ENCODE results near the gene RBFOX2.

RBFOX2 gene

GRCh38 chr22:35887296-35887875 is 141.2 kb downstream of the RBFOX2 start:
- no peaks in the 10 kb centered on the region for H3K27me3 ChIP-seq (ENCODE audit: control insufficient read depth, insufficient read depth, low read length)
- H3K4me3 ChIP-seq (ENCODE audit: low read length) = no peak overlapping the region
- H3K36me3 ChIP-seq (ENCODE audit: control insufficient read depth, low read depth, low read length) = no peaks in the 10 kb centered on the region
- H3K4me1 ChIP-seq (ENCODE audit: control insufficient read depth, low read depth, low read length) = peaks cover 10% of the 10 kb centered on the region
- H3K9ac ChIP-seq (ENCODE audit: low read length) = no peak overlapping the region
- no peaks in the 10 kb centered on the region for H3K9me3 ChIP-seq (ENCODE audit: control insufficient read depth, low read depth, low read length)
- no peak overlapping the region for H3K27ac ChIP-seq (ENCODE audit: low read length)

- no peaks in the 10 kb centered on the region for H3K9me3 ChIP-seq (ENCODE audit: control insufficient read depth, low read depth, low read length)
- no peak overlapping the region for H3K9ac ChIP-seq (ENCODE audit: low read length)
- H3K27ac ChIP-seq (ENCODE audit: low read length) = no peak overlapping the region
- H3K4me1 ChIP-seq (ENCODE audit: control insufficient read depth, low read depth, low read length) = peaks cover 6% of the 10 kb centered on the region
- no peaks in the 10 kb centered on the region for H3K36me3 ChIP-seq (ENCODE audit: control insufficient read depth, low read depth, low read length)
- H3K4me3 ChIP-seq (ENCODE audit: low read length) = no peak overlapping the region
- no peaks in the 10 kb centered on the region for H3K27me3 ChIP-seq (ENCODE audit: control insufficient read depth, insufficient read depth, low read length)
Measured at GRCh38 chr22:35886309-35886708, 142.3 kb downstream of the RBFOX2 start.

GRCh38 chr22:35884529-35884928 is 144.1 kb downstream of the RBFOX2 start:
- no peak overlapping the region for H3K9ac ChIP-seq (ENCODE audit: low read length)
- no peak overlapping the region for H3K4me3 ChIP-seq (ENCODE audit: low read length)
- H3K4me1 ChIP-seq (ENCODE audit: control insufficient read depth, low read depth, low read length) = peaks cover 6% of the 10 kb centered on the region
- H3K27ac ChIP-seq (ENCODE audit: low read length) = no peak overlapping the region
- no peaks in the 10 kb centered on the region for H3K9me3 ChIP-seq (ENCODE audit: control insufficient read depth, low read depth, low read length)
- H3K27me3 ChIP-seq (ENCODE audit: control insufficient read depth, insufficient read depth, low read length) = no peaks in the 10 kb centered on the region
- H3K36me3 ChIP-seq (ENCODE audit: control insufficient read depth, low read depth, low read length) = no peaks in the 10 kb centered on the region

- Histone ChIP-seq H3K36me3 (ENCODE audit: control insufficient read depth, low read depth, low read length) (no peaks in the 10 kb centered on the region), H3K27me3 (ENCODE audit: control insufficient read depth, insufficient read depth, low read length) (no peaks in the 10 kb centered on the region), H3K4me3 (ENCODE audit: low read length) (no peak overlapping the region), H3K9me3 (ENCODE audit: control insufficient read depth, low read depth, low read length) (no peaks in the 10 kb centered on the region), H3K27ac (ENCODE audit: low read length) (no peak overlapping the region), H3K4me1 (ENCODE audit: control insufficient read depth, low read depth, low read length) (peaks cover 6% of the 10 kb centered on the region), H3K9ac (ENCODE audit: low read length) (no peak overlapping the region)
Measured at GRCh38 chr22:35883031-35883620, 145.5 kb downstream of the RBFOX2 start.

GRCh38 chr22:35882211-35883030 is 146.2 kb downstream of the RBFOX2 start:
- no peak overlapping the region for H3K27ac ChIP-seq (ENCODE audit: low read length)

GRCh38 chr22:35879351-35879750 is 149.3 kb downstream of the RBFOX2 start:
- H3K9ac ChIP-seq (ENCODE audit: low read length) = no peak overlapping the region
- no peak overlapping the region for H3K4me3 ChIP-seq (ENCODE audit: low read length)
- H3K9me3 ChIP-seq (ENCODE audit: control insufficient read depth, low read depth, low read length) = no peaks in the 10 kb centered on the region
- H3K27ac ChIP-seq (ENCODE audit: low read length) = no peak overlapping the region
- no peaks in the 10 kb centered on the region for H3K27me3 ChIP-seq (ENCODE audit: control insufficient read depth, insufficient read depth, low read length)
- no peaks in the 10 kb centered on the region for H3K36me3 ChIP-seq (ENCODE audit: control insufficient read depth, low read depth, low read length)
- peaks cover 6% of the 10 kb centered on the region for H3K4me1 ChIP-seq (ENCODE audit: control insufficient read depth, low read depth, low read length)

More at GRCh38 chr22:35882211-35883030, 146.2 kb downstream of the RBFOX2 start:
- H3K4me1 ChIP-seq (ENCODE audit: control insufficient read depth, low read depth, low read length) = peaks cover 6% of the 10 kb centered on the region
- no peaks in the 10 kb centered on the region for H3K27me3 ChIP-seq (ENCODE audit: control insufficient read depth, insufficient read depth, low read length)
- no peak overlapping the region for H3K4me3 ChIP-seq (ENCODE audit: low read length)
- H3K36me3 ChIP-seq (ENCODE audit: control insufficient read depth, low read depth, low read length) = no peaks in the 10 kb centered on the region
- no peaks in the 10 kb centered on the region for H3K9me3 ChIP-seq (ENCODE audit: control insufficient read depth, low read depth, low read length)
- no peak overlapping the region for H3K9ac ChIP-seq (ENCODE audit: low read length)

- no peak overlapping the region for H3K27ac ChIP-seq (ENCODE audit: low read length)
- no peaks in the 10 kb centered on the region for H3K36me3 ChIP-seq (ENCODE audit: control insufficient read depth, low read depth, low read length)
- no peak overlapping the region for H3K9ac ChIP-seq (ENCODE audit: low read length)
- no peaks in the 10 kb centered on the region for H3K4me1 ChIP-seq (ENCODE audit: control insufficient read depth, low read depth, low read length)
- H3K9me3 ChIP-seq (ENCODE audit: control insufficient read depth, low read depth, low read length) = no peaks in the 10 kb centered on the region
- H3K27me3 ChIP-seq (ENCODE audit: control insufficient read depth, insufficient read depth, low read length) = no peaks in the 10 kb centered on the region
- H3K4me3 ChIP-seq (ENCODE audit: low read length) = no peak overlapping the region
Measured at GRCh38 chr22:35873426-35873825, 155.2 kb downstream of the RBFOX2 start.

- Histone ChIP-seq H3K36me3 (ENCODE audit: control insufficient read depth, low read depth, low read length) (no peaks in the 10 kb centered on the region), H3K27ac (ENCODE audit: low read length) (no peak overlapping the region), H3K4me3 (ENCODE audit: low read length) (no peak overlapping the region), H3K4me1 (ENCODE audit: control insufficient read depth, low read depth, low read length) (no peaks in the 10 kb centered on the region), H3K9ac (ENCODE audit: low read length) (no peak overlapping the region), H3K27me3 (ENCODE audit: control insufficient read depth, insufficient read depth, low read length) (no peaks in the 10 kb centered on the region), H3K9me3 (ENCODE audit: control insufficient read depth, low read depth, low read length) (no peaks in the 10 kb centered on the region)
Measured at GRCh38 chr22:35872451-35872850, 156.2 kb downstream of the RBFOX2 start.

- Histone ChIP-seq H3K36me3 (ENCODE audit: control insufficient read depth, low read depth, low read length) (no peaks in the 10 kb centered on the region), H3K4me3 (ENCODE audit: low read length) (no peak overlapping the region), H3K27me3 (ENCODE audit: control insufficient read depth, insufficient read depth, low read length) (no peaks in the 10 kb centered on the region), H3K4me1 (ENCODE audit: control insufficient read depth, low read depth, low read length) (peaks cover 3% of the 10 kb centered on the region), H3K9me3 (ENCODE audit: control insufficient read depth, low read depth, low read length) (no peaks in the 10 kb centered on the region), H3K9ac (ENCODE audit: low read length) (no peak overlapping the region), H3K27ac (ENCODE audit: low read length) (no peak overlapping the region)
Measured at GRCh38 chr22:35870517-35871293, 157.9 kb downstream of the RBFOX2 start.

GRCh38 chr22:35868938-35869337 is 159.7 kb downstream of the RBFOX2 start:
- H3K9me3 ChIP-seq (ENCODE audit: control insufficient read depth, low read depth, low read length) = no peaks in the 10 kb centered on the region
- H3K36me3 ChIP-seq (ENCODE audit: control insufficient read depth, low read depth, low read length) = no peaks in the 10 kb centered on the region
- H3K27me3 ChIP-seq (ENCODE audit: control insufficient read depth, insufficient read depth, low read length) = no peaks in the 10 kb centered on the region
- no peak overlapping the region for H3K4me3 ChIP-seq (ENCODE audit: low read length)
- no peak overlapping the region for H3K27ac ChIP-seq (ENCODE audit: low read length)
- H3K4me1 ChIP-seq (ENCODE audit: control insufficient read depth, low read depth, low read length) = peaks cover 3% of the 10 kb centered on the region
- no peak overlapping the region for H3K9ac ChIP-seq (ENCODE audit: low read length)

GRCh38 chr22:35866651-35867050 is 162.0 kb downstream of the RBFOX2 start:
- no peak overlapping the region for H3K4me3 ChIP-seq (ENCODE audit: low read length)
- no peaks in the 10 kb centered on the region for H3K27me3 ChIP-seq (ENCODE audit: control insufficient read depth, insufficient read depth, low read length)
- no peaks in the 10 kb centered on the region for H3K36me3 ChIP-seq (ENCODE audit: control insufficient read depth, low read depth, low read length)
- no peak overlapping the region for H3K9ac ChIP-seq (ENCODE audit: low read length)
- no peak overlapping the region for H3K27ac ChIP-seq (ENCODE audit: low read length)
- H3K9me3 ChIP-seq (ENCODE audit: control insufficient read depth, low read depth, low read length) = no peaks in the 10 kb centered on the region
- H3K4me1 ChIP-seq (ENCODE audit: control insufficient read depth, low read depth, low read length) = peaks cover 12% of the 10 kb centered on the region
